DND-41 (cell line): ENCODE results near the gene FUT7.

Experiments used
- ATAC-seq: fragments of 200-7000 bp; cut with Tn5 transposase; 3 replicates; pipeline ENCODE4 v1.9.1; 2021; ENCODE audit warnings: low read depth; ENCODE audit not compliant: insufficient read depth
- DNase-seq: peaks from one replicate; pipeline ENCODE4 v3.0.0-alpha.2; 2020
- H2AFZ ChIP-seq: 2 replicates; pipeline ENCODE4 v1.6.0; 2012; ENCODE audit warnings: low read depth, low read length
- H3K27ac ChIP-seq: 2 replicates; pipeline ENCODE4 v1.5.1; 2012; ENCODE audit warnings: low read length, inconsistent platforms
- H3K27me3 ChIP-seq: fragments of 200-600 bp; sonication (generic); 2 replicates; pipeline ENCODE4 v1.6.0; 2012; ENCODE audit warnings: low read length, mild to moderate bottlenecking, inconsistent platforms; ENCODE audit not compliant: insufficient read depth, poor library complexity
- H3K36me3 ChIP-seq: 2 replicates; pipeline ENCODE4 v1.5.1; 2012; ENCODE audit warnings: low read length, inconsistent platforms; ENCODE audit not compliant: insufficient read depth
- H3K4me1 ChIP-seq: 2 replicates; pipeline ENCODE4 v1.5.1; 2012; ENCODE audit warnings: mild to moderate bottlenecking, low read length; ENCODE audit not compliant: insufficient read depth
- H3K4me2 ChIP-seq: 2 replicates; pipeline ENCODE4 v1.6.0; 2012; ENCODE audit warnings: mild to moderate bottlenecking, moderate library complexity, low read length, inconsistent platforms; ENCODE audit not compliant: insufficient read depth
- H3K4me3 ChIP-seq, 2 experiments: fragments of 200-600 bp in 1 of 2; shearing (Covaris generic) in 1 of 2; 2 replicates each; pipeline ENCODE4 v1.5.1; 2012 to 2016; ENCODE audit warnings: inconsistent platforms in 2 of 2, low read length in 2 of 2, mild to moderate bottlenecking in 2 of 2, low read depth in 1 of 2, moderate library complexity in 1 of 2
- H3K79me2 ChIP-seq: 2 replicates; pipeline ENCODE4 v1.6.0; 2012; ENCODE audit warnings: low read length, inconsistent platforms; ENCODE audit not compliant: insufficient read depth
- H3K9ac ChIP-seq: 2 replicates; pipeline ENCODE4 v1.6.0; 2012; ENCODE audit warnings: low read depth, mild to moderate bottlenecking, inconsistent platforms, low read length, moderate library complexity
- H3K9me3 ChIP-seq: 2 replicates; pipeline ENCODE4 v1.5.1; 2012; ENCODE audit warnings: low read length, moderate library complexity, mild to moderate bottlenecking, inconsistent platforms; ENCODE audit not compliant: insufficient read depth, severe bottlenecking
- H4K20me1 ChIP-seq: 2 replicates; pipeline ENCODE4 v1.6.0; 2012; ENCODE audit warnings: low read length; ENCODE audit not compliant: insufficient read depth
- CTCF ChIP-seq: IDR thresholded peaks from 2 replicates; pipeline ENCODE4 v1.5.1; 2012; ENCODE audit warnings: borderline replicate concordance, low read length, moderate library complexity, mild to moderate bottlenecking; ENCODE audit not compliant: poor library complexity, severe bottlenecking; ENCODE audit errors: extremely low read depth
- EZH2 ChIP-seq: IDR thresholded peaks from 3 replicates; pipeline ENCODE4 v1.6.1; 2012; ENCODE audit warnings: borderline replicate concordance, low read depth, mild to moderate bottlenecking, moderate library complexity, low read length, inconsistent platforms; ENCODE audit not compliant: severe bottlenecking

The FUT7 gene

GRCh38 chr9:137070201-137070905, 38.5 kb upstream of the FUT7 start, which contains the start of gene SAPCD2:
Gene SAPCD2 (minus strand): TSS chr9:137070557. CDS start chr9:137070460, 97 bp downstream.
- peaks cover 37% of the 10 kb centered on the region for H3K4me1 ChIP-seq
- H3K36me3 ChIP-seq: peaks cover 13% of the 10 kb centered on the region
- peak; percentile 89 for DNase-seq
- no peaks in the 10 kb centered on the region for H3K27me3 ChIP-seq
- peaks cover 34% of the 10 kb centered on the region for H4K20me1 ChIP-seq
- peaks cover 16% of the 10 kb centered on the region for H3K79me2 ChIP-seq
- ATAC-seq: peak; percentile 86
- TF ChIP-seq EZH2 (no peak), CTCF (no peak)
- H3K9me3 ChIP-seq: no peaks in the 10 kb centered on the region
- H3K9ac ChIP-seq: peak within 1 kb of the TSS; percentile 60
- peak within 1 kb of the TSS; percentile 97 for H3K4me2 ChIP-seq
- peak within 1 kb of the TSS; percentile 53 to 76; a peak in 3 of 4 replicates for H3K4me3 ChIP-seq
- H2AFZ ChIP-seq: peak within 1 kb of the TSS; percentile 70
- peak within 1 kb of the TSS; percentile 32 for H3K27ac ChIP-seq

- Histone ChIP-seq H3K4me3 (peak overlapping the region; percentile 53 to 76; a peak in 3 of 4 replicates), H3K79me2 (peaks cover 16% of the 10 kb centered on the region), H4K20me1 (peaks cover 38% of the 10 kb centered on the region), H3K9me3 (no peaks in the 10 kb centered on the region), H3K36me3 (peaks cover 20% of the 10 kb centered on the region), H3K4me1 (peaks cover 37% of the 10 kb centered on the region), H3K4me2 (peak overlapping the region; percentile 97), H3K27me3 (no peaks in the 10 kb centered on the region), H3K27ac (peak overlapping the region; percentile 6; the same call in 1 of the 2 replicates), H3K9ac (peak overlapping the region; percentile 60), H2AFZ (no peak overlapping the region; the same call in 1 of the 2 replicates)
- DNase-seq (peak; percentile 23), ATAC-seq (peak; percentile 25; the same call in 1 of the 3 replicates)
- no peak for TF ChIP-seq CTCF
- TF ChIP-seq EZH2: no peak
These were observed 37.7 kb upstream of the FUT7 start for GRCh38 chr9:137069508-137070091.

- Histone ChIP-seq H3K9ac (peak overlapping the region; percentile 60), H2AFZ (no peak overlapping the region), H3K27ac (no peak overlapping the region; the same call in 1 of the 2 replicates), H3K4me2 (peak overlapping the region; percentile 97), H3K4me3 (peak overlapping the region; percentile 53 to 76; a peak in 3 of 4 replicates), H3K4me1 (peaks cover 37% of the 10 kb centered on the region), H3K27me3 (no peaks in the 10 kb centered on the region), H4K20me1 (peaks cover 45% of the 10 kb centered on the region), H3K79me2 (peaks cover 16% of the 10 kb centered on the region), H3K9me3 (no peaks in the 10 kb centered on the region), H3K36me3 (peaks cover 27% of the 10 kb centered on the region)
- ATAC-seq: no peak
- DNase-seq: no peak
- TF ChIP-seq CTCF: no peak
- TF ChIP-seq EZH2: no peak
These were observed 36.9 kb upstream of the FUT7 start for GRCh38 chr9:137068539-137069507.
